GM10248 (cell line): Measurements from ENCODE around the gene BHLHE41.
A peak's percentile ranks its signal among the peaks of the same experiment; 100 is the strongest.

Experiments
- CTCF ChIA-PET: fragments of 300-600 bp; sonication (Branson Sonifier 250); formaldehyde crosslinking; extraction: SDS; loops from one replicate; lab custom pipeline; 2021; ENCODE audit warnings: antibody characterized with exemption; lab: Yijun Ruan, JAX
- POLR2A ChIA-PET: fragments of 350-650 bp; sonication (Branson Sonifier 250); formaldehyde crosslinking; extraction: SDS; loops from one replicate; lab custom pipeline; 2020; ENCODE audit warnings: antibody characterized with exemption; lab: Yijun Ruan, JAX
- DNase-seq: peaks from one replicate; pipeline ENCODE4 v3.0.0; 2012; ENCODE audit errors: extremely low spot score
- TF ChIP-seq, protein P1 (sequence below): IDR thresholded peaks from 2 replicates; pipeline ENCODE4 v1.5.1; 2012; ENCODE audit warnings: mild to moderate bottlenecking, low read depth; ENCODE audit errors: extremely low read depth, missing control alignments, control extremely low read depth

BHLHE41 gene

GRCh38 chr12:26119391-26119989 is 5.3 kb downstream of the BHLHE41 start:
- POLR2A ChIA-PET = no interaction called here
- TF ChIP-seq, protein P1, sequence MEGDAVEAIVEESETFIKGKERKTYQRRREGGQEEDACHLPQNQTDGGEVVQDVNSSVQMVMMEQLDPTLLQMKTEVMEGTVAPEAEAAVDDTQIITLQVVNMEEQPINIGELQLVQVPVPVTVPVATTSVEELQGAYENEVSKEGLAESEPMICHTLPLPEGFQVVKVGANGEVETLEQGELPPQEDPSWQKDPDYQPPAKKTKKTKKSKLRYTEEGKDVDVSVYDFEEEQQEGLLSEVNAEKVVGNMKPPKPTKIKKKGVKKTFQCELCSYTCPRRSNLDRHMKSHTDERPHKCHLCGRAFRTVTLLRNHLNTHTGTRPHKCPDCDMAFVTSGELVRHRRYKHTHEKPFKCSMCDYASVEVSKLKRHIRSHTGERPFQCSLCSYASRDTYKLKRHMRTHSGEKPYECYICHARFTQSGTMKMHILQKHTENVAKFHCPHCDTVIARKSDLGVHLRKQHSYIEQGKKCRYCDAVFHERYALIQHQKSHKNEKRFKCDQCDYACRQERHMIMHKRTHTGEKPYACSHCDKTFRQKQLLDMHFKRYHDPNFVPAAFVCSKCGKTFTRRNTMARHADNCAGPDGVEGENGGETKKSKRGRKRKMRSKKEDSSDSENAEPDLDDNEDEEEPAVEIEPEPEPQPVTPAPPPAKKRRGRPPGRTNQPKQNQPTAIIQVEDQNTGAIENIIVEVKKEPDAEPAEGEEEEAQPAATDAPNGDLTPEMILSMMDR = peak; percentile 54
- DNase-seq = no peak
- CTCF ChIA-PET = interaction anchor here (0.7 to 2.7 kb wide), 22 partner anchors 13 to 727 kb away, joined by 3 to 13 read pairs (median 4); no protein-coding TSS in a partner anchor

GRCh38 chr12:26118308-26118707 is 6.5 kb downstream of the BHLHE41 start:
- ChIA-PET POLR2A (no interaction called here), CTCF (interaction anchor here (1.0 to 2.7 kb wide), 13 partner anchors 10 to 728 kb away, joined by 3 to 13 read pairs (median 4); no protein-coding TSS in a partner anchor)
- TF ChIP-seq, protein P1 = no peak
- DNase-seq = no peak

- POLR2A ChIA-PET = no interaction called here
- CTCF ChIA-PET = interaction anchor here (1.2 to 2.7 kb wide), 3 partner anchors 87 to 585 kb away, joined by 3 to 13 read pairs (median 9); no protein-coding TSS in a partner anchor
- DNase-seq = no peak
- TF ChIP-seq, protein P1 = no peak
Observed at GRCh38 chr12:26116829-26117715, 7.8 kb downstream of the BHLHE41 start.

DNA sequence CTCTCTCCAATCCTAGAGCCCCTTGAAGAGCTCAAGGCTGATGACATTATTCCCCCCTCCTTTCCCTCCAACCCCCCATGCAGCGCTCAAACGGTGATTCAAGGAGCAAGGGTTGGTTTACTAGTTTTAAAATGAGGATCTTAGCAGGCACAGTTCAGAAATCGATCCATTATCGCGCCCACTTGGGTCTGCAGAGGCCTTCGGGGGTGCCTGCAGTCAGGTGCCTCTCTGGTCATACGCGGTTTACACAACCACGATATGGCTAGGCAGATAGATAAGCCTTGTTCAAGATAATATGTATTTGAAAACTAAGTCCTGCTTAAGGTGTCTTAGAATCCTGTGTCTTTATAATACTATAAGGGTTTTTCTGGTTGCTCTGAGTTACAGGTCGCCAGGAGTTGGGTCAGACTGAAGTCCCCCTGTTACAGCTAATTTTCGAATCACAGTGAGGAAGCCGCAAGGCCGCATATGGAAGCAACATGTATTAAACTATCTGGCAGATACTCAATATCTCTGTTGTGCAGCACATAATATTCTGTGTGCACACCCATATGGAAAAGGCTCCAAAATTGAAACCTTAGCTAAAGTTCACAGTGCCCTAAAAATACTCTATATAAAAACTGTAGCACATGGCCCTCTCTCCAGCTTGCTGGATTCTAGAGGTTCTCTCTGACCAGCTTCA is 10.0 kb downstream of the BHLHE41 start:
- CTCF ChIA-PET = interaction anchor here (0.8 to 2.0 kb wide), 6 partner anchors 9 to 21 kb away, joined by 3 to 8 read pairs (median 4); partner anchors contain the start of gene BHLHE41
- POLR2A ChIA-PET = no interaction called here
- TF ChIP-seq, protein P1 = no peak
- DNase-seq = no peak

GRCh38 chr12:26113853-26114719 is 10.8 kb downstream of the BHLHE41 start:
- ChIA-PET POLR2A (no interaction called here), CTCF (interaction anchor here (1.2 to 2.0 kb wide), 4 partner anchors 10 to 20 kb away, joined by 3 to 8 read pairs (median 6); partner anchors contain the start of gene BHLHE41)
- DNase-seq = peak; percentile 86
- TF ChIP-seq, protein P1 = no peak
